Gastrocnemius medialis (tissue), 4 donors: ENCODE results near the gene KIF16B. TPM values are rescaled to one million over a fixed set of nuclear protein-coding genes. Genes with fewer than 3 reads are reported as not detected.

ENCODE experiments used
- ATAC-seq, 2 donors: fragments of 150-250 bp; one replicate each; pipeline ENCODE4 v1.9.1; 2016
- DNase-seq, 2 donors: peaks; one replicate each; pipeline ENCODE4 v3.0.0-alpha.2; 2019
- H3K27ac ChIP-seq, 4 donors: fragments of 200-600 bp; sonication (generic); 1 replicate in 1 of 4; 2 replicates in 3 of 4; pipeline ENCODE4 v1.5.1; 2016 to 2018; ENCODE audit warnings: mild to moderate bottlenecking in 2 of 4, moderate library complexity in 1 of 4
- H3K27me3 ChIP-seq, 3 donors: fragments of 200-600 bp; sonication (generic) in 2 of 3; 1 replicate in 1 of 3; 2 replicates in 2 of 3; pipeline versions ENCODE4 v1.5.1 to v1.6.0; 2016 to 2019; ENCODE audit warnings: mild to moderate bottlenecking in 1 of 3, moderate library complexity in 1 of 3
- H3K36me3 ChIP-seq, 2 donors: fragments of 200-600 bp; sonication (generic) in 1 of 2; one replicate each; pipeline ENCODE4 v1.5.1; 2017 to 2018
- H3K4me1 ChIP-seq, 2 donors: fragments of 200-600 bp; sonication (generic) in 1 of 2; one replicate each; pipeline ENCODE4 v1.5.1; 2016 to 2017; ENCODE audit warnings: mild to moderate bottlenecking in 2 of 2
- H3K4me3 ChIP-seq, 4 donors: fragments of 200-600 bp; sonication (generic) in 3 of 4; 1 replicate in 1 of 4; 2 replicates in 3 of 4; pipeline ENCODE4 v1.5.1; 2016 to 2019; ENCODE audit warnings: mild to moderate bottlenecking in 2 of 4
- H3K9me3 ChIP-seq, 3 donors: fragments of 200-600 bp; sonication (generic) in 2 of 3; 1 replicate in 1 of 3; 2 replicates in 2 of 3; pipeline ENCODE4 v1.5.1; 2016 to 2019
- POLR2A ChIP-seq, 2 donors: fragments of 450-650 bp; IDR thresholded peaks; one replicate each; pipeline ENCODE4 v1.6.1; 2017; ENCODE audit warnings: antibody characterized with exemption in 2 of 2, mild to moderate bottlenecking in 2 of 2, moderate library complexity in 2 of 2
- in situ Hi-C, 4 donors: fragments of 200-750 bp; cut with MboI; loops; one replicate each; pipeline versions ENCODE4 v1.15.0 to v1.8.0; 2017; ENCODE audit warnings: low sequenced_read_pairs in 4 of 4
- intact Hi-C: fragments of 100-400 bp; cut with DNase I; formaldehyde crosslinking; loops from one replicate; pipeline ENCODE4 v1.15.1; 2023; ENCODE audit warnings: low total_unique reads
- total RNA-seq, 4 donors: library from RNA; depleted of rRNA; stranded (reverse); fragments of >200 nt; gene quantifications; one replicate each; pipeline versions ENCODE4 v1.1.0 to v1.2.3, GENCODE V29; 2016
- TF ChIP-seq, protein P1 (sequence below), 5 experiments: fragments of 450-650 bp in 3 of 5; fragments of 200-600 bp in 2 of 5; sonication (generic) in 2 of 5; IDR thresholded peaks in 4 of 5; conservative IDR thresholded peaks in 1 of 5; 1 replicate in 4 of 5; 2 replicates in 1 of 5; pipeline ENCODE4 v1.5.1; 2016 to 2019; ENCODE audit warnings: antibody characterized with exemption in 5 of 5, mild to moderate bottlenecking in 3 of 5, moderate library complexity in 3 of 5

KIF16B gene
- total RNA-seq, 4 donors from 2014 or later, result 13.4 to 23.9 (median 20.0) TPM

DNA sequence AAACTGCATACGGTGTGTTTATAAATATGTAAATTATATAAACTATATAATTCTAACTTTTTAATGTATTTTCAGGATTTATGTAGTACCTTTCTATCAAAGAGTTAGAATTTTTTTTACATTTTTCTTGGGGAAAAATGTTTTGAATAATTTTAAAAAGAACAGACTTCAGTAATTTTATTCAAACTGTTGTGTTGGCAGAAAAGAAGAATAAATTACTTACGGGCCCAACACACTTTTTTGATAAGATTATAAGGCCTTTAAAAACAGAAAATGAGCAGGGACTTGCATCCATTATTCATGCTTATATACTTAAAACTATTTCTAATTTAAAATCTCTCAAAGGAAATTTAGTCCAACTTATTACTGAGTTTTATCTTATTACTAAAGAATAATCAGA is 58.2 kb downstream of the KIF16B start:
- intact Hi-C loops, result loop anchor here (10.0 kb wide), 1 partner anchor 220 kb away; the partner anchor contains the start of gene SNRPB2
- H3K27me3 ChIP-seq, result no peaks in the 10 kb centered on the region
- in situ Hi-C loops, result loop anchor here in 3 of 4 donors (5.0 to 25.0 kb wide), 4 partner anchors 122 to 250 kb away; partner anchors contain the start of gene SNRPB2 (in 1 of the 3)
- ATAC-seq (no peak), DNase-seq (no peak)
- peaks cover 0 to 8% of the 10 kb centered on the region in 2 donors for H3K4me1 ChIP-seq
- H3K36me3 ChIP-seq, result peaks cover 0 to 21% of the 10 kb centered on the region in 2 donors
- H3K9me3 ChIP-seq, result no peaks in the 10 kb centered on the region
- no peak overlapping the region for H3K4me3 ChIP-seq
- TF ChIP-seq, protein P1, sequence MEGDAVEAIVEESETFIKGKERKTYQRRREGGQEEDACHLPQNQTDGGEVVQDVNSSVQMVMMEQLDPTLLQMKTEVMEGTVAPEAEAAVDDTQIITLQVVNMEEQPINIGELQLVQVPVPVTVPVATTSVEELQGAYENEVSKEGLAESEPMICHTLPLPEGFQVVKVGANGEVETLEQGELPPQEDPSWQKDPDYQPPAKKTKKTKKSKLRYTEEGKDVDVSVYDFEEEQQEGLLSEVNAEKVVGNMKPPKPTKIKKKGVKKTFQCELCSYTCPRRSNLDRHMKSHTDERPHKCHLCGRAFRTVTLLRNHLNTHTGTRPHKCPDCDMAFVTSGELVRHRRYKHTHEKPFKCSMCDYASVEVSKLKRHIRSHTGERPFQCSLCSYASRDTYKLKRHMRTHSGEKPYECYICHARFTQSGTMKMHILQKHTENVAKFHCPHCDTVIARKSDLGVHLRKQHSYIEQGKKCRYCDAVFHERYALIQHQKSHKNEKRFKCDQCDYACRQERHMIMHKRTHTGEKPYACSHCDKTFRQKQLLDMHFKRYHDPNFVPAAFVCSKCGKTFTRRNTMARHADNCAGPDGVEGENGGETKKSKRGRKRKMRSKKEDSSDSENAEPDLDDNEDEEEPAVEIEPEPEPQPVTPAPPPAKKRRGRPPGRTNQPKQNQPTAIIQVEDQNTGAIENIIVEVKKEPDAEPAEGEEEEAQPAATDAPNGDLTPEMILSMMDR (IDR thresholded peaks at IDR 0.05 in 4 of 5, conservative IDR thresholded peaks at IDR 0.05 in 1 of 5), result no peak
- no peak for TF ChIP-seq POLR2A (IDR thresholded peaks at IDR 0.05)
- H3K27ac ChIP-seq, result no peak overlapping the region

DNA sequence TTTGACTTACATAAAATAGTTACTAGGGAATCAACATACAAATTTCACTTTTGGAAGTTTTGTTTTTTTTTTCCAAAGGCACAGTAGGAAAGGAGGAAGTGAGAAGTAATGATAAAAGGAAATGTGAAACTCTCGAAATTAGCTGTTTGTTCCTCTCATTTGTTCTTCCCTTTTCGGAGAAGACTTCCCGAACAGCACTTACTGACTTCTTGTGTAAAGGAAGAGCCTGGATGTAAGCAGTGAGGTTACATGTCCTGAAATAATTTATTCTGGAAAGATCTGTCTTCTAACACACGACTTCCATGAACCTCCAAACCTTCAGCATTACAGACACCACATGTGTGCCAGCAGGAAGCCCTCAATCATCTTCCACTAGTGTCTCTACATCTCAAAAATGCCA is 59.1 kb downstream of the KIF16B start:
- intact Hi-C loops, result loop anchor here (10.0 kb wide), 1 partner anchor 221 kb away; the partner anchor contains the start of gene SNRPB2
- Histone ChIP-seq H3K27ac (no peak overlapping the region), H3K4me3 (no peak overlapping the region), H3K27me3 (no peaks in the 10 kb centered on the region), H3K36me3 (peaks cover 0 to 21% of the 10 kb centered on the region in 2 donors), H3K4me1 (peaks cover 0 to 8% of the 10 kb centered on the region in 2 donors), H3K9me3 (no peaks in the 10 kb centered on the region)
- ATAC-seq, result peak in 1 of 2 donors; percentile 6
- TF ChIP-seq, protein P1 (IDR thresholded peaks at IDR 0.05 in 4 of 5, conservative IDR thresholded peaks at IDR 0.05 in 1 of 5), result no peak
- no peak for TF ChIP-seq POLR2A (IDR thresholded peaks at IDR 0.05)
- no peak for DNase-seq
- in situ Hi-C loops, result loop anchor here in 3 of 4 donors (10.0 to 25.0 kb wide), 3 partner anchors 221 to 251 kb away; partner anchors contain the start of gene SNRPB2 (in 1 of the 3)

DNA sequence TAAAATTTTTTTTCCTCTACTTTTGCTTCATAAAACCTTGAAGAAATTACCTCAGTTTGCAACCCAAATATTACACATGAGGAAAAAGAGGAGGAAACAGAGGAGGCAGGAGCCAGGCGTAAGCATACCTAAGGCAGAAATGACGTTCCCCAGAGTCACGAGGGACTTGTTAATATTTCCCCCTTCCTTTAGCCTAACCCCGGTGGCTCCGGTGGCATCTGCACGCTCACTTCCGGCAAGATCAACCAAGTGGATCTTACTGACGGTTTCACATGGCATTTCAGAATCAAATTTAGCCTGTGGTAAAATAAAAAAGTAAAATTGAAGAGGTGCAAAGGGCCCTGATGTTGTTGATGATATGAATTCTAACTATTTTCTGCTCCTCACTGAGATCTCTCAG is 67.4 kb downstream of the KIF16B start:
- ATAC-seq (no peak), DNase-seq (no peak)
- Histone ChIP-seq H3K36me3 (peaks cover 0 to 51% of the 10 kb centered on the region in 2 donors), H3K27me3 (no peaks in the 10 kb centered on the region), H3K4me1 (no peaks in the 10 kb centered on the region), H3K27ac (no peak overlapping the region), H3K9me3 (no peaks in the 10 kb centered on the region), H3K4me3 (no peak overlapping the region)
- TF ChIP-seq, protein P1 (IDR thresholded peaks at IDR 0.05 in 4 of 5, conservative IDR thresholded peaks at IDR 0.05 in 1 of 5), result no peak
- TF ChIP-seq POLR2A (IDR thresholded peaks at IDR 0.05), result no peak
- intact Hi-C loops, result no loop called here
- in situ Hi-C loops, result loop anchor here in 1 of 4 donors (25.0 kb wide), 1 partner anchor 256 kb away; no protein-coding TSS in a partner anchor

DNA sequence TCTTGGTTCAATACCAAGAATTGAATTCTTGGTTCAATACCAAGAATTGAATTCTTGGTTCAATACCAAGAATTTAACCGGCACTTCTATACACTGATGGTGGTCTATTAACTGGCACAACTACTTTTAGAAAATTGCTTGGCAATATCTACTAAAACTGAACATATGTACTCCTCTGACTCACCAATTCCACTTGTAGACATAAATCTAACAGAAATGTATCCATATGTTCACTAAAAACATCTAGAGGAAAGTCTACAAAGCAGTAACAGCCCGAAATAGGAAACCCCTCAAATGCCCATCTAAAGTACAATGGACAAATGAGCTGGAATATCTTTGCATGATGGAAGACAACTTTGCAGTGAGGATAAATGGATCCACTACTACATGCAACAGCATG is 71.9 kb downstream of the KIF16B start:
- Histone ChIP-seq H3K27ac (no peak overlapping the region), H3K9me3 (no peaks in the 10 kb centered on the region), H3K4me3 (no peak overlapping the region), H3K4me1 (no peaks in the 10 kb centered on the region), H3K36me3 (peaks cover 0 to 31% of the 10 kb centered on the region in 2 donors), H3K27me3 (no peaks in the 10 kb centered on the region)
- ATAC-seq (no peak), DNase-seq (no peak)
- in situ Hi-C loops, result loop anchor here in 1 of 4 donors (25.0 kb wide), 1 partner anchor 261 kb away; no protein-coding TSS in a partner anchor
- intact Hi-C loops, result no loop called here
- TF ChIP-seq, protein P1 (IDR thresholded peaks at IDR 0.05 in 4 of 5, conservative IDR thresholded peaks at IDR 0.05 in 1 of 5), result no peak
- no peak for TF ChIP-seq POLR2A (IDR thresholded peaks at IDR 0.05)
